GM12878 (cell line): ENCODE data around the gene KRT71. TPM values are rescaled to one million over a fixed set of nuclear protein-coding genes. Genes with fewer than 3 reads are reported as not detected.

Experiments
- ATAC-seq: fragments of 200-7000 bp; cut with Tn5 transposase; 3 replicates; pipeline ENCODE4 v1.9.1; 2020; ENCODE audit warnings: mild to moderate bottlenecking, moderate library complexity
- BruUV-seq: library from RNA; stranded (reverse); fragments of 400-500 nt; replicated peaks from 2 replicates; lab custom pipeline; 2021; lab: Mats Ljungman, UMichigan
- CTCF ChIA-PET: fragments of 300-600 bp; sonication (Branson Sonifier 250); formaldehyde crosslinking; extraction: SDS; loops from one replicate; lab custom pipeline; 2021; ENCODE audit warnings: inconsistent platforms; lab: Yijun Ruan, JAX
- POLR2A ChIA-PET: fragments of 350-600 bp; formaldehyde crosslinking; extraction: SDS; loops from one replicate; lab custom pipeline; 2021; ENCODE audit warnings: inconsistent platforms; lab: Charles Lee
- RAD21 ChIA-PET: fragments of 300-600 bp; sonication (Branson Sonifier 250); formaldehyde crosslinking; loops from one replicate; lab custom pipeline; 2023; ENCODE audit warnings: antibody characterized with exemption; ENCODE audit not compliant: unreplicated experiment; lab: Charles Lee
- SMC1A ChIA-PET: fragments of 300-600 bp; sonication (Branson Sonifier 250); formaldehyde crosslinking; loops from one replicate; lab custom pipeline; 2023; ENCODE audit not compliant: unreplicated experiment, uncharacterized antibody; lab: Charles Lee
- DNase-seq: peaks from one replicate; pipeline ENCODE4 v3.0.0-alpha.2; 2011; ENCODE audit warnings: low read depth, low spot score
- FAIRE-seq: peaks from 3 replicates; lab custom pipeline; 2011; peaks lifted over from hg19 to GRCh38; lab: Jason Lieb, UNC
- H2AFZ ChIP-seq: 2 replicates; pipeline ENCODE4 v1.6.0; 2011; ENCODE audit warnings: low read depth, low read length, control low read depth; ENCODE audit not compliant: control insufficient read depth
- H3K27ac ChIP-seq: 2 replicates; pipeline ENCODE4 v1.5.1; 2011; ENCODE audit warnings: control low read depth; ENCODE audit not compliant: control insufficient read depth, insufficient read depth
- H3K27me3 ChIP-seq, 2 experiments: replicated peaks in 1 of 2; 2 replicates each; pipeline versions ENCODE4 v1.6.0 to v1.6.1; 2011; ENCODE audit warnings: low read length in 1 of 2; ENCODE audit not compliant: control insufficient read depth in 2 of 2, insufficient read depth in 2 of 2
- H3K36me3 ChIP-seq, 2 experiments: 2 replicates each; pipeline ENCODE4 v1.5.1; 2011; ENCODE audit warnings: low read length in 1 of 2; ENCODE audit not compliant: control insufficient read depth in 2 of 2, insufficient read depth in 2 of 2
- H3K4me1 ChIP-seq: 2 replicates; pipeline ENCODE4 v1.6.1; 2011; ENCODE audit warnings: mild to moderate bottlenecking, low read length, moderate library complexity, mixed read lengths; ENCODE audit not compliant: control insufficient read depth, insufficient read depth
- H3K4me2 ChIP-seq: 2 replicates; pipeline ENCODE4 v1.6.0; 2011; ENCODE audit warnings: control low read depth; ENCODE audit not compliant: control insufficient read depth, insufficient read depth
- H3K4me3 ChIP-seq: fragments of 200-600 bp; sonication (generic); 2 replicates; pipeline ENCODE4 v1.5.1; 2016
- H3K79me2 ChIP-seq: 2 replicates; pipeline ENCODE4 v1.6.0; 2011; ENCODE audit warnings: low read length; ENCODE audit not compliant: control insufficient read depth, insufficient read depth
- H3K9ac ChIP-seq: 2 replicates; pipeline ENCODE4 v1.8.0; 2011; ENCODE audit warnings: low read length, control low read depth, mixed read lengths; ENCODE audit not compliant: control insufficient read depth, insufficient read depth
- H3K9me3 ChIP-seq: replicated peaks from 3 replicates; pipeline ENCODE4 v1.5.1; 2011; ENCODE audit warnings: mild to moderate bottlenecking, low read length; ENCODE audit not compliant: control insufficient read depth, insufficient read depth
- H4K20me1 ChIP-seq: 2 replicates; pipeline ENCODE4 v1.6.0; 2011; ENCODE audit not compliant: control insufficient read depth, insufficient read depth
- IKZF1 ChIP-seq: fragments of 450-650 bp; conservative IDR thresholded peaks from 2 replicates; pipeline ENCODE4 v1.6.1; 2017; ENCODE audit warnings: antibody characterized with exemption, mild to moderate bottlenecking
- NFYB ChIP-seq: IDR thresholded peaks from 2 replicates; pipeline ENCODE4 v1.6.1; 2011; ENCODE audit warnings: low read depth, mild to moderate bottlenecking, low read length, improper control_type of control experiment, moderate library complexity; ENCODE audit not compliant: insufficient read depth
- TAF1 ChIP-seq: IDR thresholded peaks from 2 replicates; pipeline ENCODE4 v1.6.1; 2011; ENCODE audit warnings: mild to moderate bottlenecking, low read depth, low read length, borderline replicate concordance
- WRNIP1 ChIP-seq: IDR thresholded peaks from 2 replicates; pipeline ENCODE4 v1.6.1; 2011; ENCODE audit warnings: low read depth, low read length, improper control_type of control experiment, borderline replicate concordance
- ZNF207 ChIP-seq: fragments of 450-650 bp; IDR thresholded peaks from 2 replicates; pipeline ENCODE4 v1.6.1; 2014; ENCODE audit warnings: antibody characterized with exemption, mild to moderate bottlenecking, borderline replicate concordance
- ZNF592 ChIP-seq: fragments of 450-650 bp; IDR thresholded peaks from 2 replicates; pipeline ENCODE4 v1.6.1; 2017; ENCODE audit warnings: mild to moderate bottlenecking, moderate library complexity
- WGBS: methylation state at CpG from one replicate; pipeline ENCODE4 v1.1.6; 2016; ENCODE audit warnings: low lambda C conversion rate; ENCODE audit not compliant: insufficient replicate concordance, insufficient coverage; ENCODE audit errors: missing lambda C conversion rate; 5-methylcytosine and 5-hydroxymethylcytosine counted together
- in situ Hi-C: fragments of 300-500 bp; cut with MboI; formaldehyde crosslinking; loops from 9 replicates; pipeline ENCODE4 v1.14.3; 2018; ENCODE audit warnings: mixed read lengths
- intact Hi-C: fragments of 100-400 bp; cut with micrococcal nuclease; formaldehyde crosslinking; loops from one replicate; pipeline ENCODE4 v1.14.2; 2022; ENCODE audit not compliant: unreplicated experiment
- polyA plus RNA-seq, 11 experiments: library from polyadenylated mRNA; depleted of rRNA in 4 of 11; unstranded in 6 of 11; stranded (reverse) in 5 of 11; fragments of >200 nt; fragmentation: Nextera tagmentation in 4 of 11; fragmentation: Illumina TruSeq in 1 of 11; extraction: Ambion mirVana in 4 of 11; extraction: Trizol in 1 of 11; gene quantifications; 1 replicate in 1 of 11; 2 replicates in 10 of 11; pipeline versions ENCODE4 v1.2.1 to v1.2.3, GENCODE V29; 2011 to 2016; ENCODE audit warnings: inconsistent platforms in 2 of 11, missing spikeins in 2 of 11, low read depth in 1 of 11
- total RNA-seq, 4 experiments: library from RNA; depleted of rRNA in 3 of 4; stranded (reverse); fragments of >200 nt in 3 of 4; fragmentation: Illumina TruSeq in 1 of 4; extraction: Trizol in 1 of 4; gene quantifications; 2 replicates each; pipeline versions ENCODE4 v1.2.1 to v1.2.3, GENCODE V29; 2013 to 2021

The KRT71 gene
- total and polyA plus RNA-seq, 10 of the 15 experiments (the other 5 are each of a cell fraction or from before 2014, with no cell fraction given): not detected

- Histone ChIP-seq H3K9ac (no peak overlapping the region), H3K36me3 (no peaks in the 10 kb centered on the region), H3K27me3 (peaks cover 0 to 4% of the 10 kb centered on the region in 2 experiments; a peak in 2 of 4 replicates), H4K20me1 (no peaks in the 10 kb centered on the region), H2AFZ (no peak overlapping the region), H3K4me1 (no peaks in the 10 kb centered on the region), H3K4me2 (no peak overlapping the region), H3K4me3 (no peak overlapping the region), H3K27ac (no peak overlapping the region), H3K9me3 (no peaks in the 10 kb centered on the region), H3K79me2 (no peaks in the 10 kb centered on the region)
- no TSS peak for BruUV-seq
- ATAC-seq (no peak), FAIRE-seq (no peak), DNase-seq (no peak)
- intact Hi-C loops: no loop called here
- TF ChIP-seq TAF1 (no peak), NFYB (no peak), IKZF1 (no peak), WRNIP1 (no peak), ZNF592 (no peak), ZNF207 (no peak)
- ChIA-PET SMC1A (no interaction called here), RAD21 (no interaction called here), POLR2A (no interaction called here), CTCF (no interaction called here)
- in situ Hi-C loops: no loop called here
- 46% methylated on average over 2 of the region's 2 CpGs for WGBS
Observed at GRCh38 chr12:52529417-52529816, 23.5 kb downstream of the KRT71 start.
